GM12878 (cell line): ENCODE measurements around the gene REPS2. TPM values are rescaled to one million over a fixed set of nuclear protein-coding genes. Genes with fewer than 3 reads are reported as not detected.

Experiments used
- ATAC-seq: fragments of 200-7000 bp; cut with Tn5 transposase; 3 replicates; pipeline ENCODE4 v1.9.1; 2020; ENCODE audit warnings: mild to moderate bottlenecking, moderate library complexity
- BruUV-seq: library from RNA; stranded (reverse); fragments of 400-500 nt; replicated peaks from 2 replicates; lab custom pipeline; 2021; lab: Mats Ljungman, UMichigan
- CTCF ChIA-PET: fragments of 300-600 bp; sonication (Branson Sonifier 250); formaldehyde crosslinking; extraction: SDS; loops from one replicate; lab custom pipeline; 2021; ENCODE audit warnings: inconsistent platforms; lab: Yijun Ruan, JAX
- POLR2A ChIA-PET: fragments of 350-600 bp; formaldehyde crosslinking; extraction: SDS; loops from one replicate; lab custom pipeline; 2021; ENCODE audit warnings: inconsistent platforms; lab: Charles Lee
- RAD21 ChIA-PET: fragments of 300-600 bp; sonication (Branson Sonifier 250); formaldehyde crosslinking; loops from one replicate; lab custom pipeline; 2023; ENCODE audit warnings: antibody characterized with exemption; ENCODE audit not compliant: unreplicated experiment; lab: Charles Lee
- SMC1A ChIA-PET: fragments of 300-600 bp; sonication (Branson Sonifier 250); formaldehyde crosslinking; loops from one replicate; lab custom pipeline; 2023; ENCODE audit not compliant: unreplicated experiment, uncharacterized antibody; lab: Charles Lee
- DNase-seq: peaks from one replicate; pipeline ENCODE4 v3.0.0-alpha.2; 2011; ENCODE audit warnings: low read depth, low spot score
- FAIRE-seq: peaks from 3 replicates; lab custom pipeline; 2011; peaks lifted over from hg19 to GRCh38; lab: Jason Lieb, UNC
- H2AFZ ChIP-seq: 2 replicates; pipeline ENCODE4 v1.6.0; 2011; ENCODE audit warnings: low read depth, low read length, control low read depth; ENCODE audit not compliant: control insufficient read depth
- H3K27ac ChIP-seq: 2 replicates; pipeline ENCODE4 v1.5.1; 2011; ENCODE audit warnings: control low read depth; ENCODE audit not compliant: control insufficient read depth, insufficient read depth
- H3K27me3 ChIP-seq, 2 experiments: replicated peaks in 1 of 2; 2 replicates each; pipeline versions ENCODE4 v1.6.0 to v1.6.1; 2011; ENCODE audit warnings: low read length in 1 of 2; ENCODE audit not compliant: control insufficient read depth in 2 of 2, insufficient read depth in 2 of 2
- H3K36me3 ChIP-seq, 2 experiments: 2 replicates each; pipeline ENCODE4 v1.5.1; 2011; ENCODE audit warnings: low read length in 1 of 2; ENCODE audit not compliant: control insufficient read depth in 2 of 2, insufficient read depth in 2 of 2
- H3K4me1 ChIP-seq: 2 replicates; pipeline ENCODE4 v1.6.1; 2011; ENCODE audit warnings: mild to moderate bottlenecking, low read length, moderate library complexity, mixed read lengths; ENCODE audit not compliant: control insufficient read depth, insufficient read depth
- H3K4me2 ChIP-seq: 2 replicates; pipeline ENCODE4 v1.6.0; 2011; ENCODE audit warnings: control low read depth; ENCODE audit not compliant: control insufficient read depth, insufficient read depth
- H3K4me3 ChIP-seq: fragments of 200-600 bp; sonication (generic); 2 replicates; pipeline ENCODE4 v1.5.1; 2016
- H3K79me2 ChIP-seq: 2 replicates; pipeline ENCODE4 v1.6.0; 2011; ENCODE audit warnings: low read length; ENCODE audit not compliant: control insufficient read depth, insufficient read depth
- H3K9ac ChIP-seq: 2 replicates; pipeline ENCODE4 v1.8.0; 2011; ENCODE audit warnings: low read length, control low read depth, mixed read lengths; ENCODE audit not compliant: control insufficient read depth, insufficient read depth
- H3K9me3 ChIP-seq: replicated peaks from 3 replicates; pipeline ENCODE4 v1.5.1; 2011; ENCODE audit warnings: mild to moderate bottlenecking, low read length; ENCODE audit not compliant: control insufficient read depth, insufficient read depth
- H4K20me1 ChIP-seq: 2 replicates; pipeline ENCODE4 v1.6.0; 2011; ENCODE audit not compliant: control insufficient read depth, insufficient read depth
- CBX5 ChIP-seq: sonication (generic); IDR thresholded peaks from 2 replicates; pipeline ENCODE4 v1.6.1; 2016; ENCODE audit warnings: low read depth, moderate library complexity, mild to moderate bottlenecking, inconsistent platforms
- CHD4 ChIP-seq: fragments of 200-600 bp; sonication (generic); IDR thresholded peaks from 2 replicates; pipeline ENCODE4 v1.6.1; 2016; ENCODE audit warnings: mild to moderate bottlenecking
- KAT2A ChIP-seq: conservative IDR thresholded peaks from 2 replicates; pipeline ENCODE4 v1.6.1; 2011; ENCODE audit warnings: low read depth, low read length; ENCODE audit not compliant: control insufficient read depth
- MEF2A ChIP-seq: IDR thresholded peaks from 2 replicates; pipeline ENCODE4 v1.6.1; 2011; ENCODE audit warnings: low read depth, mild to moderate bottlenecking, low read length, moderate library complexity; ENCODE audit not compliant: insufficient read depth
- MLLT1 ChIP-seq: fragments of 450-650 bp; IDR thresholded peaks from 2 replicates; pipeline ENCODE4 v1.6.1; 2016; ENCODE audit warnings: mild to moderate bottlenecking
- NFXL1 ChIP-seq: fragments of 450-650 bp; IDR thresholded peaks from 2 replicates; pipeline ENCODE4 v1.6.1; 2017; ENCODE audit warnings: antibody characterized with exemption, mild to moderate bottlenecking, borderline replicate concordance
- REST ChIP-seq: IDR thresholded peaks from 2 replicates; pipeline ENCODE4 v1.6.1; 2012; ENCODE audit warnings: mild to moderate bottlenecking, low read depth, low read length
- SIX5 ChIP-seq: IDR thresholded peaks from 2 replicates; pipeline ENCODE4 v1.6.1; 2011; ENCODE audit warnings: mild to moderate bottlenecking, low read depth, low read length, moderate library complexity; ENCODE audit not compliant: severe bottlenecking
- TCF7 ChIP-seq: IDR thresholded peaks from 2 replicates; pipeline ENCODE4 v1.6.1; 2014; ENCODE audit warnings: antibody characterized with exemption, borderline replicate concordance
- YBX1 ChIP-seq: fragments of 450-650 bp; IDR thresholded peaks from 2 replicates; pipeline ENCODE4 v1.6.1; 2016; ENCODE audit warnings: antibody characterized with exemption
- ZNF622 ChIP-seq: fragments of 450-650 bp; IDR thresholded peaks from 2 replicates; pipeline ENCODE4 v1.6.1; 2017; ENCODE audit warnings: mild to moderate bottlenecking, inconsistent platforms
- WGBS: methylation state at CpG from one replicate; pipeline ENCODE4 v1.1.6; 2016; ENCODE audit warnings: low lambda C conversion rate; ENCODE audit not compliant: insufficient replicate concordance, insufficient coverage; ENCODE audit errors: missing lambda C conversion rate; 5-methylcytosine and 5-hydroxymethylcytosine counted together
- in situ Hi-C: fragments of 300-500 bp; cut with MboI; formaldehyde crosslinking; loops from 9 replicates; pipeline ENCODE4 v1.14.3; 2018; ENCODE audit warnings: mixed read lengths
- intact Hi-C: fragments of 100-400 bp; cut with micrococcal nuclease; formaldehyde crosslinking; loops from one replicate; pipeline ENCODE4 v1.14.2; 2022; ENCODE audit not compliant: unreplicated experiment
- polyA plus RNA-seq, 11 experiments: library from polyadenylated mRNA; depleted of rRNA in 4 of 11; unstranded in 6 of 11; stranded (reverse) in 5 of 11; fragments of >200 nt; fragmentation: Nextera tagmentation in 4 of 11; fragmentation: Illumina TruSeq in 1 of 11; extraction: Ambion mirVana in 4 of 11; extraction: Trizol in 1 of 11; gene quantifications; 1 replicate in 1 of 11; 2 replicates in 10 of 11; pipeline versions ENCODE4 v1.2.1 to v1.2.3, GENCODE V29; 2011 to 2016; ENCODE audit warnings: inconsistent platforms in 2 of 11, missing spikeins in 2 of 11, low read depth in 1 of 11
- total RNA-seq, 4 experiments: library from RNA; depleted of rRNA in 3 of 4; stranded (reverse); fragments of >200 nt in 3 of 4; fragmentation: Illumina TruSeq in 1 of 4; extraction: Trizol in 1 of 4; gene quantifications; 2 replicates each; pipeline versions ENCODE4 v1.2.1 to v1.2.3, GENCODE V29; 2013 to 2021
- TF ChIP-seq, protein P1 (sequence below): fragments of 450-650 bp; formaldehyde crosslinking; IDR thresholded peaks from 2 replicates; pipeline ENCODE4 v1.4.0; 2020; ENCODE audit warnings: mild to moderate bottlenecking, moderate library complexity

Gene REPS2
- total and polyA plus RNA-seq, 10 of the 15 experiments (the other 5 are each of a cell fraction or from before 2014, with no cell fraction given) = 2.1 to 6.8 (median 3.9) TPM

DNA sequence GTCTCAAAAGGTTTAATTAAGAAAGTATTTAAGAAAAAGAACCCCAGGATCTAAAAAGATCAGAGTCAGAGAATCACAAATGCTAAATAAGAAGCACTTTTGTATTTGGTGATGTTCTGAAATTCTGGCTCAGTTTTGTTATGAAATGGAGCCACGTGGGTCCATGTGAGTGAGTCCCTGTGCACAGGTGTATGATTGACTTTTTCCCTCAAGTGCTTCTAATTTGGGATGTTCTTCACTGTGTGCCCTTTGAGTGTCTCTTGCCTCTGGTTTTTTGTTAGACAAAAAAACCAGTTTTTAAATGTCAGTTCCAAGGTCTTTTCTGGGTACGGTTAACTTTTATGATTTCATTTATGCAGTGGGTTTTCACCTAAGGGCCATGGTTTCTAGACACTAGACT lies 44.4 kb downstream of the REPS2 start:
- no peak for ATAC-seq
- no peak for DNase-seq
- Histone ChIP-seq H3K79me2 (no peaks in the 10 kb centered on the region), H3K27me3 (peaks cover 0 to 4% of the 10 kb centered on the region in 2 experiments; a peak in 2 of 4 replicates), H3K4me3 (no peak overlapping the region), H3K9me3 (no peaks in the 10 kb centered on the region; the same call in 2 of the 3 replicates), H4K20me1 (no peaks in the 10 kb centered on the region), H2AFZ (no peak overlapping the region), H3K9ac (no peak overlapping the region), H3K4me1 (no peaks in the 10 kb centered on the region), H3K36me3 (no peaks in the 10 kb centered on the region), H3K4me2 (no peak overlapping the region), H3K27ac (no peak overlapping the region)
- in situ Hi-C loops = no loop called here
- RAD21 ChIA-PET = no interaction called here
- WGBS = 42% methylated on average over 2 of the region's 2 CpGs
- intact Hi-C loops = no loop called here
- FAIRE-seq = no peak
- CTCF ChIA-PET = interaction anchor here (1.1 kb wide), 1 partner anchor 56 kb away, joined by 4 read pairs; no protein-coding TSS in a partner anchor
- BruUV-seq = no TSS peak
- SMC1A ChIA-PET = interaction anchor here (1.5 kb wide), 1 partner anchor 18 kb away, joined by 3 read pairs; no protein-coding TSS in a partner anchor
- POLR2A ChIA-PET = no interaction called here
- TF ChIP-seq ZNF622 (no peak), CBX5 (no peak), CHD4 (no peak), MEF2A (no peak), YBX1 (no peak), KAT2A (no peak), REST (no peak), MLLT1 (no peak), TCF7 (no peak), NFXL1 (no peak), SIX5 (no peak)
- TF ChIP-seq, protein P1, sequence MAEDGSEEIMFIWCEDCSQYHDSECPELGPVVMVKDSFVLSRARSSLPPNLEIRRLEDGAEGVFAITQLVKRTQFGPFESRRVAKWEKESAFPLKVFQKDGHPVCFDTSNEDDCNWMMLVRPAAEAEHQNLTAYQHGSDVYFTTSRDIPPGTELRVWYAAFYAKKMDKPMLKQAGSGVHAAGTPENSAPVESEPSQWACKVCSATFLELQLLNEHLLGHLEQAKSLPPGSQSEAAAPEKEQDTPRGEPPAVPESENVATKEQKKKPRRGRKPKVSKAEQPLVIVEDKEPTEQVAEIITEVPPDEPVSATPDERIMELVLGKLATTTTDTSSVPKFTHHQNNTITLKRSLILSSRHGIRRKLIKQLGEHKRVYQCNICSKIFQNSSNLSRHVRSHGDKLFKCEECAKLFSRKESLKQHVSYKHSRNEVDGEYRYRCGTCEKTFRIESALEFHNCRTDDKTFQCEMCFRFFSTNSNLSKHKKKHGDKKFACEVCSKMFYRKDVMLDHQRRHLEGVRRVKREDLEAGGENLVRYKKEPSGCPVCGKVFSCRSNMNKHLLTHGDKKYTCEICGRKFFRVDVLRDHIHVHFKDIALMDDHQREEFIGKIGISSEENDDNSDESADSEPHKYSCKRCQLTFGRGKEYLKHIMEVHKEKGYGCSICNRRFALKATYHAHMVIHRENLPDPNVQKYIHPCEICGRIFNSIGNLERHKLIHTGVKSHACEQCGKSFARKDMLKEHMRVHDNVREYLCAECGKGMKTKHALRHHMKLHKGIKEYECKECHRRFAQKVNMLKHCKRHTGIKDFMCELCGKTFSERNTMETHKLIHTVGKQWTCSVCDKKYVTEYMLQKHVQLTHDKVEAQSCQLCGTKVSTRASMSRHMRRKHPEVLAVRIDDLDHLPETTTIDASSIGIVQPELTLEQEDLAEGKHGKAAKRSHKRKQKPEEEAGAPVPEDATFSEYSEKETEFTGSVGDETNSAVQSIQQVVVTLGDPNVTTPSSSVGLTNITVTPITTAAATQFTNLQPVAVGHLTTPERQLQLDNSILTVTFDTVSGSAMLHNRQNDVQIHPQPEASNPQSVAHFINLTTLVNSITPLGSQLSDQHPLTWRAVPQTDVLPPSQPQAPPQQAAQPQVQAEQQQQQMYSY (CRISPR knock-in tag) = no peak
